Skin of body (tissue), 2 donors: Measurements from ENCODE around the gene GPC6. TPM values are rescaled to one million over a fixed set of nuclear protein-coding genes. Genes with fewer than 3 reads are reported as not detected.

Experiments used
- DNase-seq: peaks from one replicate; lab custom pipeline; 2025; lab: John Stamatoyannopoulos, UW
- total RNA-seq: library from RNA; depleted of rRNA; stranded (reverse); fragments of >200 nt; gene quantifications from one replicate; pipeline ENCODE4 v1.2.3, GENCODE V29; 2014

GPC6 gene
- total RNA-seq, 1 donor from 2014 or later: 10.9 TPM

DNA sequence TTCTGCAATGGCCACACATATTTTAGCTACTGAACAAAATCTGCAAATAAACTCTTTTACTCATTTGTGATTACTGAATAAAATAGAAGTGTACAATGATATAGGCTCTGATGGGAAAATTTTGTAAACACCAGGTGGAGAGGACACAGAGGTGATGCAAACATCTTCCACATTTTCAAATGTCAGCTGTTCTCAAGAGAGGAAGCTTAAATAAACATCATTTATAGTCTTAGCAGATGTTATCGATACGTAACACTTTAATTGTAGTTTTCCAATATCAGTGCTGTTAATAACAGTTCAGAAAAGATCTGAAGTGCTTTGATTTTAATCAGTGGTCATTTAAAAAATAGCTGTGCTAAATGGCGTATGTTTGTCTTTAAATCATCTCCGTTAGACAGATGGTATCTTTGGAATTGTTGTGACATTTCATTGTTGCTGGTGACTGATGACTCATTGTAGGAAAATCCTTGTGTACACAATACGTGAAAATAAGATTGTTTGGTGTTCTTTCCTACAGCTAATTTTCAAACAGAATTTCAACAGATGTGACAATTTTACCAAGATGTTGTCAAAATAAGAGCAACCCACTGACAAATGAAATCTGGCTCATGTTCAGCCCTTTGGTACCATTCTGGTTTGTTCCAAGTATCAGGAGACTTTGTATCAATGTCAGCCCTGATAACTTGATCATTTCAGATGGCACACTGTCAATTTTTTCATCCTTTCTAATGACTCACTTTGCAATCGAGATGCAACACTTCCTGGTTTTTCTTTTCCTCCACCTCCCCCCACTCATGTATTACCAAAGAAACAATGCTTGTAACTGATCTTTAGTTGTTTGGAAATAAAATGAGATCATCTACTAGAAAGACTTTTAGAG lies 736.9 kb downstream of the GPC6 start:
- DNase-seq: no peak

DNA sequence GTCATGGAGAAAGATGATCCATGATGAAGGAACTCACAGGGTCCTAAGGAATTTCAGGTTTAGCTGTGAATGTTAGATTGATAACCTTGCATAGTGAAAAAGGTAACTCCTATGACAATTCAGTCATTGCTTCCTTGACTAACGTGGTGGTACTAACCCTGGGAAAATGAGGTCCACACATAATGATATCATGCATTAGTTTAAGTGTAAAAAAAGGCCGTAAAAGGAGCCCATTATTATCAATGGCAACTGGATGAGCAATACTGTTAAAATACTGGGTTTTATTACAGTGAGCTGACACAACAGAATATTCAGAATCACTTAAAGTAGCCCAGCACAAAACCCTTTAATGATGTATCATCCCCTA lies 737.5 kb downstream of the GPC6 start:
- no peak for DNase-seq

DNA sequence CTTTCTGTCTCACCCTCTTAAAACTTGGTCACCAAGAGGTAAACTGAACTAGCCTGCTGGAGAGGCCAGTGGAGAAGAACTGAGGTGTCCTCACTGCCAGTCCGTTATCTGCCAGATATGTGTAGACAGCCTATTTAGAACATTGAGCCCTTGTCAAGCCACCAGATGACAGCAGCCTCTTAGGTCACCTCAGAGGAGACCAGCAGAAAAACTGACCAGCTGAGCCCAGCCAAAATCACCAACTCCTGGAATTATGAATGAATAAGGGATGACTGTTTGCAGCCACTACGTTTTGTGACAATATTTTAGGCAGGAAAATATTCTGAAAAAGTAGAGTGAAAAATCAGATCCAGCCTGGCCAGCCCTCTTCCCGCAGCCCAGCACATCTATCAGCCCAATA lies 739.0 kb downstream of the GPC6 start:
- DNase-seq: no peak

DNA sequence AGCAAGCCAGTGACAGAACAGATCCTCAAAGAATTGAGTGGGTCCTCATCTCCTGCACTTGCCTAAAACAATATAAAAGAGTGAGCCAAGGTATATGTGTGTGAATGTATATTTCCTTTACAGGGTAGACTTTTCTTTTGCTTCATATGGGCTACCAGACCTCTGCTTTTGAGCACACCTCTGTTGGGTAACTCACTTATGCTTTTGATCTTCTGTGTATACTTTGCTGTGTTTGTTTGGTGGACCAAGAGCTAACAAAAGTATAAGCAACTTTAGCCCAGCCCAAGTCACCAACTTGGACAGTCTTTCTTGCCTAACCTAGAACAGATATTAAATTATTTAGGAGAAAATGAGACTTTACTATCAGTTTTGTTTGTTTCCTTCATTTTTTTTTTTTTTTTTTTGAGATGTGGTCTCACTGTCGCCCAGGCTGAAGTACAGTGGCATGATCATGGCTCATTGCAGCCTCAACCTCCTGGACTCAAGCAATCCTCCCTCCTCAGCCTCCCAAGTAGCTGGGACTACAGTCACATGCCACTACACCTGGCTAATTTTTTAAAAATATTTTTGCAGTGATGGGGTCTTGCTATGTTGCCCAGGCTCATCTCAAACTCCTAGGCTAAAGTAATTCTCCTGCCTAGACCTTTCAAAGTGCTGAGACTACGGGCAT lies 739.8 kb downstream of the GPC6 start:
- no peak for DNase-seq

DNA sequence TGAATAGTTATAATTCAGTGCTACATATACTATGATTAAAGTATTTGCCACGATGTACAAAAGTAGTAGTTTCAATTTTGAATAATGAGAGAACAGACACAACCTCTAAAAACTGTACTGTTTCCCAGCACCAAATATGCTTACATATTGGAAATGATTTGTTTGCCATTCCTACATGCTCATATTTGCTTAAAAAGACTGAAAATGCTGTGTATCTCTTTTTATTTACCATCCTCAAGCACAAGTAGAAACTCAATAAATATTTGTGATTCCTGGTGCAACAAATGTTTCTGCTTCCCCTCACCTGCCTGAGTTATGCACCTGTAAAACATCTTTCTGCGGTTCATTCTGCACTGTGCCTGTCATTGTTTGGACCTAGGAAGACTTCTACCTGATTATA lies 740.7 kb downstream of the GPC6 start:
- DNase-seq: no peak

DNA sequence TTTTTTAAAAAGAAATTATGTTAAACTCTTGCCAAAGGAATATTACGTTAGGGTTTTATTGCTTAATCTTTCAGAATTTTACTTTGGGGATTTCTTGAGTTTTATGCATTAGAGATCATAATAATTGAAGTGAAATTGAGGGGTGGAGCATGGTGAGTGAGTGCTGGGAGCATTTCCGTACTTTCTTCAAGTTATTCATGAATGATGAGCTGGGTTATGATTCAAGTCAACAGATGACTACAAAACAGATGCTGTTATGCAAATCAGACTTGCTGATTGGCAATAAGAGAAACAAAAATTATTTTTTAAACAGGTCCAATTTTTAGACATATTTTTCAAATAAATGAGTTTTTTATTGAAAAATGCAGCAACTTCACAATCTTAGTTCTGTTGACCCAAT lies 748.6 kb downstream of the GPC6 start:
- no peak for DNase-seq

DNA sequence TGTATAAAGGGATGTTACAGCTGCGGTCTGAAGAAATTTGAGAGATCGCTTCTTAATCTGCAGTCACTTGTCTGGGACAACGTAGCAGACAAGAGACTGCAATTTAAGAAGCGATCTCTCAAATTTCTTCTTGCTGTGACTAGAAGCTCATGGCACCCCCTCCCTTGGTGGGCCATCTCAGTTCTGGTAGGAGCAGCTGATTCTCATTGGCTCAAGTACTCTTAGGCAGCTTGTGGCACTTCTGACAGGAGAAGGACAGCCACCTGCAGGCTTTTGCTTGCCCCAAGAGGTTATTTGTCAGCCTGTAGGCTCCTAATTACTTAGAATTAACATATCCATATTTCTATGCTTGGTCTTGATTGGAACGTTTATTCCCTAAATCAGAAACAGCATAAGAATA lies 749.9 kb downstream of the GPC6 start:
- DNase-seq: no peak

DNA sequence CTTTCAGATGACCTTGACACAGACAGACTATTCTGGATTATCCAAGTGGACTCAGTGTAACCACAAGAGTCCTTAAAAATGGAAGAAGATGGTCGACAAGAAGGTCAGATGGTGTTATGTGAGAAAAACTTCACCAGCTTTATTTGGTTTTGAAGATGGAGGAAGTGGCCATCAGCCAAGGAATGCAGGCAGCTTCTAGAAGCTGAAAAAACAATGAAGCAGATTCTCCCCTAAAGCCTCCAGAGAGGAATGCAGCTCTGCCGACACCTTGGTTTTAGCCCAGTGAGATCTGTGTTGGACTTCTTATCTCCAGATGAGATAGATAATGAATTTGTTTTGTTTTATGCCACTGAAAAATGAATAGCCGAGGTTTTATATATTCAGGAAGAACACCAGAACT lies 751.4 kb downstream of the GPC6 start:
- no peak for DNase-seq

DNA sequence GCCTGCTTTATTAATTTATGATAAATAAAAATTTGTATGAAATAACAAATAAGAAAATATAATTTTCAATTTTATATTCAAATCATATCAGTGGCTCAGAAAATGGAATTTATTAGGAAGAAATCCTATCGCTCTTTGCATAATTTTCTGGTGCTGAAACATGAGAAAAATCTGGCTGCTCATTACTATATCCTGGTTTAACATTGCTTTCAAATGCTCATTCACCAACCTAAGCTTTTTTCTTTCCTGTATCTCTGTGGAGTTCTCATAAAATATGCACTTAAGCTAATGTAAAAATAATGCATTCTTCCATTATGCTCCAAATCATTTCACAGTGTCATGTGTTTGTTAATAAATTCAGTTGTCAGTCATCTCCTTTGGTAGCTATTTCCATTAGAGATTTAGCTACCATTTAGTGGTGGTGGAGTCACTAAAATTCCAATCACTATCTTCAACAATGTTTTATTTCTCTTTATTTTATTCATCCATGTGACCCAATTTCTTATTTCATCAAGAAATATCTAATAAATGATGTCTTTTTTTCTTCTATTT lies 754.9 kb downstream of the GPC6 start:
- DNase-seq: no peak

DNA sequence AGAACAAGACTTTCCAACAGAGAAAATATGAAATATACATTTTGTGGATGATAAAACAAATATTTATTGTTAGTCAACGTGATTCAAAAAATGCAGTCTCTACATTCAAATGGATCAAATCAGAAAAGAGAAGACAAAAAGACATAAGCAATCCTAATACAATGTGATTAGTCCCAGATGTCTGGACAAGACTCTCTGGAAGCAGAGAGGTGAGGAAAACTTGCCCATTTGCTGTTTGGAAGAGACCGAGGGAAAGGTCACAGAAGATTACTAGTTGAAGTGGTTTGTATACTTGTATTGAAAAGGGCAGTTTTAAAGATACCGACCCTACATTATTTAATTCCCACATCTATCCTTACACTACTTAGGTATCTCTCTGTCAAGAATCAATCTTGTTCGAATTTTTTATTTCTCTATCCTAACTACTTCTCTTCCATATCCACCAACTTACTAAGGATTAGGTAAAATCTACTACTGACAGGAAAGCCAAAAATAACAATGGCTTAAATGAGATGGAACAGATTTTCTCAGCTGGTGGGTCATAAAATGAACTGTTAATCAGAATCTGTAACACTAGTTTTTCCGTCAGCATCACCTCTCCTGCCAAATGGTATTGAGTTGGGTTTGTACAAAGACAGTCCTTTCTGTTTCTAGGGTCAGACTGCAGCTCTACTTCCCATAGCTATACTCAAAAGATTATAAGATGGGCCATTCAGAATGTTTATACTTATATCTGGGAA lies 755.7 kb downstream of the GPC6 start:
- DNase-seq: no peak

DNA sequence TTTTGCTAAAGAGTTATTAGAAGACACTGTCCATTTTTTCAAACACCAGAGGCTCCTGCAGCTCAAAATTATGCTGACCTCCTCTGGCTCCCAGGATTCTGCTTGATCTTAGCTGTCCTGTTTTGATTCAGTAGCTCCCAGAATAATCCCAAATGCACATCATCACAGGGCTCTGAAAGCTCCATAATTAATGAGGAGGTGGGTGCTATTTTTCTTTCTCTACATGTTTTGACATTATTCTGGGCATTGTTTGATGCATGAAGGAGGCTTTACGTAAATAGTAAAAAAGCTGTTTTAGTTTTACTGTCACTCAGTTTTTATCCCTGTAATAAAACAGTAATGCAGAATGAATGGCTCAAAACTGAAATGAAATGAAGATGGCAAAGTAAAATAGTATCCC lies 757.4 kb downstream of the GPC6 start:
- no peak for DNase-seq

DNA sequence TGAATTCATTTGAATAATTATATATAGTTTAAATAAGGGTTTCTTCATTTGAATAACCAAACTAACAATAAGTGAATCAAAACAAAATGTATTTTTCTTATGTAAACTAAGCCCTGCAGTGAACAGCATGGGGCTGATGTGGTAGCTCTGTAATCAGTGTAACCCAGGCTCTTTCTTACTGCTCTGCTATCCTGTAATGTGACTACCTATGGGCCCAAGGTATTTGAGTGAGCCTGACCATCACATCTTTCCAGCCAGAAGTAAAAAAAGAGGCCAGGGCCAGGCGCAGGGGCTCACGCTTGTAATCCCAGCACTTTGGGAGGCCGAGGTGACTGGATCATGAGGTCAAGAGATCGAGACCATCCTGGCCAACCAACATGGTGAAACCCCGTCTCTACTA lies 758.3 kb downstream of the GPC6 start:
- DNase-seq: no peak

DNA sequence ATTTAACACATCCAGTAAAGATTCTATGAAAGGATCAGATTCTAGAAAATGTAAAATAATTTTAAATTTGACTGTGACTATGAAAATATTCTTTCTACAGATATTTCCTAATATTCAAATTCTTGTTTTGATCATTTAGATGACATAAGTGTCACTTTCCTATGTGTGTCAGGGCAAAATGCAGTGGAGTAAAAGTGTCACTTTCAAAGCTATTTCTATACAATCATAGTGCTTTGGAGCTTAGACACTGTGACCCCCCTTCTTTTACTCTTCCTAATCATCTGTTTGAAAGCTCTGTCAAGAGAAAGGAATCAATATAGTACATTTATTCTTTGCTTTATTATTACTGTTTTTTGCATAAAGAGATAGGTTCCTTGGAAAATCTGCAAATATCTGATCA lies 760.9 kb downstream of the GPC6 start:
- DNase-seq: no peak

DNA sequence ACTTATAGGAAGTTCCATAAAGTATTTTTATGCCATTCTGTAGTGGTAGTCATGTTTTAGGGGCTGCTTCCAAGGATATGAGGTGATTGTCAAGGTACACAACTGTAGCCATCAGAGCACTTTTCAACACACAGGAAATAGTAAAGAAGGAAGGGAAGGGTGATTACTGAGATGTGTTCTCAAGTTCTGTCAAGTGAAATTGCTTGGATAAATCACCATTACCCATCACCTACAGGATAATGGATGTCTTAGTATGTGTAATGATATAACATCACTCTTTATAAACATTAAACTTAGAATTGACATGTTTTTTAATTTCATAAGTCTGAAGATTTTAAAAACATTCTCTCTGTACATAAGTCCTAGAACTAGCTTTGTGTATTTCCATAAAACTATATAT lies 765.0 kb downstream of the GPC6 start:
- DNase-seq: no peak

DNA sequence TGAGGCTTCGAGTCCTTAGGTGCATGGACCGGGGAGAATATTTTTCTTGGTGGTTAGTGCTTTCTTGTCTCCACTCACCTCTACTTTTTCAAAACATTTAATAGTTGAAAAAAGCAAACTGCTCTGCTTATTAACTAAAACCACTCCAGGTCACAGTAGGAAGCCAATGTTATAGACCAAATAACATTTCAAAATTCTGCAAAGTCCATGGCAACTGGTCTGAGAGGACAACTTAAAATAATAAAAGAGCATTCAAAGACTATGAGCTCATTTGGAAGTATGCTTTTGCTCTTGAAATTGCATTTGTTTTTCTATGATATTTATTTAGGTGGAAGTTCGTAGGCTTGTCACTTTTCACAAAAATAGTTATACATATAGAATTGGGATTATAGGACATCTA lies 769.9 kb downstream of the GPC6 start:
- no peak for DNase-seq

DNA sequence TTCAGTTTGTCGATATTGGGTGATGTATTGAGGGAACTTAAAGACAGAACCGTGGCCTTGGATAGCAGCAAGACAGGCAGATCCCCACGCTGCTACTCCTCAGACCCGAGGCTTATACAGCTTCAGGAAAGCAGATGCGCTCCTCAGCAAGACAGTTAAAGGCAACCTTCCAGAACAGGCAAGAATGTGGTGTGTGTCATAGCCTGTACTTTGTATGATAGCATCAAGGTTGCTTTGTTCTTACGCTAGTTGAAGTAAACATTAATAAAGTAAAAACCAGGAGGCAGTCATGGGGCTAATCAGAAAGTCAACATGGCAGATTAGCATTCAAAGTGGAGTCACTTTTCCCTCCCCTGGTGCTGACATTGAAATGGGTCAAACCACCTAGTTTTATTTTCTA lies 779.7 kb downstream of the GPC6 start:
- DNase-seq: no peak

DNA sequence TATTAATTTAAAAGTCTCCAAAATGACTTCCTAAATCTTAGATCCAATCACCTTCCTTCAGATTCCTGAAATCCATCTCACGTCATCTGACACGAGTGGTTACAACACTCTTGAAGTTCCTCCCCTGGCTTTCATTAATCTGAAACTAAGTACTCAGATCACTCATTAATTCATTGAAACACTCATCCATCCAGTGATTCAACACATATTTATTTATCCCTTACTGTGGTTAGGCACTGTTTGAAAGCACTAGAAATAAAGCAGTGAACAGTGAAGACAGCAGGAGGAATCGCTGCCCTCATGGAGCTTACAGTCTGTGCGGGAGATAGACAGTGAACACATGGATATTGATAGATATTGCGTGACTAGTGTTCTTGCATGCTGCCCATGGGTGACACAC lies 780.5 kb downstream of the GPC6 start:
- no peak for DNase-seq

DNA sequence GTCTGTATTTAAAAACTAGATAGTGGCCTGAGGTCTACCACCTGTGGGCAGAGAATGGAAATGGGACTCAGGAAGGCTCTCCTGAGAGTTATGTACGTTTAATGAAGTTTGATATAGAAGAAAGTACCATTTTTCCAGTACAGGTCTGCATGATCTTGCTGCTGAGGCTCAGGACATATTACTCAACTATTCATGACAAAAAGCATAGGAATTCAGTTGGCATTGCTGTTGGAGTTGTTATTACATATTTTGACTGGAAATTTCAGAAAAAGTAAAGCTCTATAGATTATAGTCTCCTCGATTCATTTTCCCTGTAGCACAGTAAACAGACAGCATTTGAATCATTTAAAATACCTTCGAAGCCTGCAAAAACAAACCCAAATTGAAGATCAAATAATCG lies 783.1 kb downstream of the GPC6 start:
- DNase-seq: no peak

DNA sequence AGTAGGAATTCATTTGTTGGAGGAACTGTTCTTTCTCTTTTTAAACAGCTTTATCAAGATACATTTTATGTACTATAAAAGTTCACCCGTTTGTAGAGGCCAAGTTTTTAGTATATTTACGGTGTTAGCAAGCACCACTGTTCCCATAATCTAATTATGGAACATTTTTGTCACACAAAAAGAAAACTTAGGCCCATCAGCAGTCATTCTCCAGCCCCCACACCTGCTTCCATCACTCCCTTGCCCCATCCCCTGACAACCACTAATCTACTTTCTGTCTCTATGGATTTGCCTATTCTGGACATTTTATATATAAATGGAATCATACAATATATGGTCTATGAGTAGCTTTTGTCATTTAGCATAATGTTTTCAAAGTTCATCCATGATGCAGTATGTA lies 787.9 kb downstream of the GPC6 start:
- no peak for DNase-seq

DNA sequence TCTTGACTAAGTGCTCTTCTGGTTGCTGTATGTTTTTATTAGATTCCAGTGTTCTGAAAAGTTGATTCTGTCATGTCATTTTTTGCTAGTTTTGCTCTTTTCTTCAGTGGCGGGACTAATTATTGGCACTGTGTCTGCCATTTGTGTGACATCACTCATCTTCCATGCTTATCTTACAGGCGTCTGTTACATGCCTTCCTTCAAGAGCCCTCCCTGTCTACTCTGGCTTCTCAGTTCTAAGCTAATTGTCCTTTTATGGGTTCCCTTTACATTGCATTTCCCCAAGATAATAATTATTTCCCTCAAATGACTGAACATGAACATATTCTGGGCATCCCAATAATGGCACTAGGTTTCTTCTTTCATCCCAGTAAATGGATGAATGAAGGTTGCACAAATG lies 793.8 kb downstream of the GPC6 start:
- DNase-seq: no peak

DNA sequence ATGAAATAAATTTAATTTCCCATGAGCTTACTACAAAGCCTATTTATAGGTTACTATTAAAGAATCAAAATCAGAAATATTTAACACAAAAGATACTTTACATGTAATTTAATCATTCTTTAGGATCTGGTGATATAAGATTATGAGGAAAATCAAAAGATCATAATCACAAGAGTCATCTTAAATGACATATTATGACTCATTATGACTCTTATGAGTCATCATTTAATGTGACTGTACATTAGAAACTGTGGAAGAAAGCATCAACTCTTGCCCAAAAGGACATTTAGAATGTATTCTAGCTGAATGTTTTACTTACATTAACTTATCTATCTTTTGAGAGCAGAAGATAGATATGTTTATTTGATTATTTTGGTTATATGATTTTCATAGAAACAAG lies 794.2 kb downstream of the GPC6 start:
- no peak for DNase-seq

DNA sequence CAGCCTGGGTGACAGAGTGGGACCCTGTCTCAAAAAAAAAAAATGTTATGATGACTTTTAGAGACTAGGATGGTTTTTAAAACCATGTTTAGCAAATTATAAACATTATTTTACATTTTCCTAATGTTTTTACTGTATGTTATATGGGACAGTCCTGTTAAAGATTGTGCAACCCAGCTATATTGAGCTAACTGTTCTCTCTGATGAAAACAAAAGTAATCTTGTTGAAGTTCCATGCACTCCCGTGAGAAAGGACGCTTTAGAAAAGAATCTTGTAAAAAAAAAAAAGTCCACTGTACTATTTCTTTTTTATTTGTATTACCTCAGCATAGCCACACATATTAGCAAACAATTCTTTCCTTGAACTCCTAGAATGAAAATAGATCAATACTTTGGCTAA lies 801.6 kb downstream of the GPC6 start:
- DNase-seq: no peak
